ENCODE measurements around the gene MICB.
A peak's percentile ranks its signal among the peaks of the same experiment; 100 is the strongest.
"Not testable (repeated sequence)": the region's sequence is repeated elsewhere in the genome, so short reads cannot be mapped to it uniquely, and the experiment has no call there.

MICB gene

GRCh38 chr6:31476515-31477139 is 21.3 kb upstream of the MICB start:
- DNase-seq: no peak

GRCh38 chr6:31477521-31477920 is 20.4 kb upstream of the MICB start:
- no peak for DNase-seq

GRCh38 chr6:31478186-31478950 is 19.6 kb upstream of the MICB start:
- DNase-seq: no peak

GRCh38 chr6:31479151-31479932 is 18.6 kb upstream of the MICB start:
- no peak for DNase-seq

- DNase-seq: no peak
These were observed 17.9 kb upstream of the MICB start for GRCh38 chr6:31479933-31480535.

GRCh38 chr6:31480574-31480973 is 17.4 kb upstream of the MICB start:
- no peak for DNase-seq

GRCh38 chr6:31483392-31483791 is 14.6 kb upstream of the MICB start:
- no peak for DNase-seq

- no peak for DNase-seq
These were observed 12.9 kb upstream of the MICB start for GRCh38 chr6:31485055-31485454.

- not testable (repeated sequence) for DNase-seq
These were observed 11.7 kb upstream of the MICB start for GRCh38 chr6:31486065-31486837.

- DNase-seq: not testable (repeated sequence)
These were observed 10.3 kb upstream of the MICB start for GRCh38 chr6:31487674-31488073.

- no peak for DNase-seq
These were observed 8.9 kb upstream of the MICB start for GRCh38 chr6:31489086-31489485.

GRCh38 chr6:31490115-31490873 is 7.7 kb upstream of the MICB start:
- DNase-seq: no peak

GRCh38 chr6:31493550-31493874 is 4.4 kb upstream of the MICB start:
- not testable (repeated sequence) for DNase-seq

- DNase-seq: peak; percentile 56
These were observed 3.9 kb upstream of the MICB start for GRCh38 chr6:31493875-31494694.

GRCh38 chr6:31495580-31495979 is 2.4 kb upstream of the MICB start:
- DNase-seq: no peak

- not testable (repeated sequence) for DNase-seq
These were observed 1.1 kb upstream of the MICB start for GRCh38 chr6:31496826-31497225.

- no peak for DNase-seq
These were observed 803 bp downstream of the MICB start for GRCh38 chr6:31498748-31499147.

- not testable (repeated sequence) for DNase-seq
These were observed 1.7 kb downstream of the MICB start for GRCh38 chr6:31499648-31500047.

GRCh38 chr6:31502586-31502985 is 4.6 kb downstream of the MICB start:
- no peak for DNase-seq

GRCh38 chr6:31509036-31509435 is 11.1 kb downstream of the MICB start:
- DNase-seq: not testable (repeated sequence)

GRCh38 chr6:31510007-31510406 is 12.1 kb downstream of the MICB start:
- no peak for DNase-seq
